Type B pancreatic cell (in vitro differentiated cells): ENCODE data around the gene DCDC1. TPM values are rescaled to one million over a fixed set of nuclear protein-coding genes. Genes with fewer than 3 reads are reported as not detected.

Experiments used
- DNase-seq: peaks from one replicate; pipeline ENCODE4 v3.0.0; 2021; ENCODE audit warnings: mixed read lengths; ENCODE audit not compliant: unreplicated experiment; ENCODE audit errors: extremely low spot score
- H3K27ac Mint-ChIP-seq: 2 replicates; pipeline ENCODE4 v1.8.0; 2021; ENCODE audit warnings: mild to moderate bottlenecking, mixed read lengths
- H3K27me3 Mint-ChIP-seq: 2 replicates; pipeline ENCODE4 v1.8.0; 2021; ENCODE audit warnings: mixed read lengths
- H3K36me3 Mint-ChIP-seq: 2 replicates; pipeline ENCODE4 v1.8.0; 2021; ENCODE audit warnings: mixed read lengths
- H3K4me1 Mint-ChIP-seq: one replicate; pipeline ENCODE4 v1.8.0; 2021; ENCODE audit warnings: mixed read lengths; ENCODE audit not compliant: unreplicated experiment
- H3K4me3 Mint-ChIP-seq: 2 replicates; pipeline ENCODE4 v1.8.0; 2021; ENCODE audit warnings: mild to moderate bottlenecking, mixed read lengths
- H3K9me3 Mint-ChIP-seq: 2 replicates; pipeline ENCODE4 v1.8.0; 2021; ENCODE audit warnings: mixed read lengths
- total RNA-seq: library from RNA; stranded (reverse); gene quantifications from 2 replicates; pipeline ENCODE4 v1.2.1, GENCODE V29; 2021; ENCODE audit warnings: low replicate concordance
- TF ChIP-seq, protein P1 (sequence below): fragments of 200-600 bp; sonication (generic); conservative IDR thresholded peaks from 2 replicates; pipeline ENCODE4 v1.5.0; 2021; ENCODE audit warnings: antibody characterized with exemption, mild to moderate bottlenecking

DCDC1 gene
- total RNA-seq, 1 donor from 2014 or later: 4.8 TPM

DNA sequence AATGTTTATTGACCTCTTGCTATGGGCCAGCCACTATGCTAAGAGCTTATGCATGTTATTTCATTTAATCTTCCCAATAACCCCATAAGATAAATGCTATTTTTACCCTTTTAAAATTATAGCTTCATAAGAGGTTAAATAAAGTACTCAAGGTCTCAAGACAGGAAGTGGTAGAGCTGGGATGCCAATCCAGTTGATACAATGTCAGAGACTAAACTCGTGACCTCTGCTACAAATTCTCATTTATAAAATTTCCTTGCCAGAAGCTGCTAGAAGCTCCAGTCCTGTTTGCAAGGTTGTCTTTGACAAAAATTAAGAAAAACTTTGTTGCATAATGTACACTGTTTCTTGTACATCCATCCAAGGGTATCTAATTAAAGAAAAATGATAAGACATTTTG, 517.4 kb downstream of the DCDC1 start:
- H3K4me3 Mint-ChIP-seq: no peak overlapping the region
- peaks cover 54% of the 10 kb centered on the region for H3K4me1 Mint-ChIP-seq
- H3K36me3 Mint-ChIP-seq: no peaks in the 10 kb centered on the region
- TF ChIP-seq, protein P1, sequence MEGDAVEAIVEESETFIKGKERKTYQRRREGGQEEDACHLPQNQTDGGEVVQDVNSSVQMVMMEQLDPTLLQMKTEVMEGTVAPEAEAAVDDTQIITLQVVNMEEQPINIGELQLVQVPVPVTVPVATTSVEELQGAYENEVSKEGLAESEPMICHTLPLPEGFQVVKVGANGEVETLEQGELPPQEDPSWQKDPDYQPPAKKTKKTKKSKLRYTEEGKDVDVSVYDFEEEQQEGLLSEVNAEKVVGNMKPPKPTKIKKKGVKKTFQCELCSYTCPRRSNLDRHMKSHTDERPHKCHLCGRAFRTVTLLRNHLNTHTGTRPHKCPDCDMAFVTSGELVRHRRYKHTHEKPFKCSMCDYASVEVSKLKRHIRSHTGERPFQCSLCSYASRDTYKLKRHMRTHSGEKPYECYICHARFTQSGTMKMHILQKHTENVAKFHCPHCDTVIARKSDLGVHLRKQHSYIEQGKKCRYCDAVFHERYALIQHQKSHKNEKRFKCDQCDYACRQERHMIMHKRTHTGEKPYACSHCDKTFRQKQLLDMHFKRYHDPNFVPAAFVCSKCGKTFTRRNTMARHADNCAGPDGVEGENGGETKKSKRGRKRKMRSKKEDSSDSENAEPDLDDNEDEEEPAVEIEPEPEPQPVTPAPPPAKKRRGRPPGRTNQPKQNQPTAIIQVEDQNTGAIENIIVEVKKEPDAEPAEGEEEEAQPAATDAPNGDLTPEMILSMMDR: no peak
- DNase-seq: no peak
- H3K9me3 Mint-ChIP-seq: peaks cover 20% of the 10 kb centered on the region
- no peak overlapping the region for H3K27ac Mint-ChIP-seq
- H3K27me3 Mint-ChIP-seq: no peaks in the 10 kb centered on the region

DNA sequence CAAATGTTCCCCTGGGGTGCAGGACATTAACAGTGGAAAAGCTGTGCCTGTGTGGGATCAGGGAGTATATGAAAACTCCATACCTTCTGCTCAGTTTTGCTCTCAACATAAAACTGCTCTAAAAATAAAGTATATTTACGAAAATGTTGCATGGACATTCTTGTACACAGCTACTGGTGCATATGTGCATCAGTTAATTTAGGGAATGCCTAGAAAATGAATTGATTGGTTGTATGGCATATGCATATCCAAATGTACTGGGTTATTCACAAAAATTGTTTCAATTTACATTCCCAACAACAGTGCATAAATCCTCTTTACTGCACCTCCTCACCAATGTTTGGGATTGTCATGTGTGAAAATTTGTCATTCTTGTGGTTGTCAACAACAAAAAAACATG, 532.3 kb downstream of the DCDC1 start:
- H3K36me3 Mint-ChIP-seq: no peaks in the 10 kb centered on the region
- peaks cover 23% of the 10 kb centered on the region for H3K9me3 Mint-ChIP-seq
- peaks cover 3% of the 10 kb centered on the region for H3K27me3 Mint-ChIP-seq
- no peak for DNase-seq
- no peak overlapping the region for H3K27ac Mint-ChIP-seq
- H3K4me3 Mint-ChIP-seq: no peak overlapping the region
- TF ChIP-seq, protein P1: no peak
- H3K4me1 Mint-ChIP-seq: no peaks in the 10 kb centered on the region

DNA sequence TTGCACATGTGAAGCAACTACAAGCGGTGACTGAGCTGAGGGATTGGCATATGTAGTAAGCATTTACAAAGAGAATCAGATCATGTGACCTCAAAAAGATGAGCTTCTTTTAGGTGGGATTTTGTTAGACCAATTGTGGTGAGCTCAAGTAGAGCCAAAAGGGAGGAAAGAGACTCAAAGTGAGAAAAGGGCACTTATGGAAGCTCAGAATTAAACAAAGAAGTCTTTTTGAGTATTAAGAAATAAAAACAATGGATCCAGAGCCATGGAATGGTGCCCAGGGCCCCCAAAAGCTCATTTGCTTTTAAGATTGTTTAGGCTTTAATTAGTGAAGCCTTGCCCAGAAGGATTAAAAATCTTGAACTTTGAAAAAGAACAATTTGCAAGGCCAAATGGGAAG, 536.7 kb downstream of the DCDC1 start:
- Mint-ChIP-seq H3K9me3 (peaks cover 17% of the 10 kb centered on the region), H3K27me3 (no peaks in the 10 kb centered on the region), H3K36me3 (no peaks in the 10 kb centered on the region), H3K4me3 (no peak overlapping the region), H3K4me1 (peaks cover 5% of the 10 kb centered on the region), H3K27ac (no peak overlapping the region)
- TF ChIP-seq, protein P1: no peak
- DNase-seq: no peak

DNA sequence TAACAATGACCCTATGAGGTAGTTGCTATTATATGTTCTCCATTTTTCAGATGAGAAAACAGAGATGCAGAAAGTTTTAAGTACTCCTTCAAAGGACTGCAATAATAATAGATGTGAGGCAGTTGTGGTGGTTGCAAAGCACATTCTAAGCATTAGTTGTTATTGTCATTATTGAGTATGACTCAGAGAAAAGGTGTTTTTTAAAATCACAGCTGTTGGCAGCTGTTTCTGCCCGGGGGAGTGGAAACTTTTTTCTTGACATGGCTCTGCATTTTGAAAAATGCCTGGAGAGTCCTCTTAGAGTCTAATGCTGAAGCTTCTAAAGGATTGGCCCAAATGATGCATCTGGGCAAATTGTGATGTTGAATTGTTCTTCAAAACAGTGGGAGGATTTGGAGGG, 538.9 kb downstream of the DCDC1 start:
- no peak overlapping the region for H3K27ac Mint-ChIP-seq
- TF ChIP-seq, protein P1: no peak

GRCh38 chr11:30826911-30827310, 542.6 kb downstream of the DCDC1 start:
- DNase-seq: no peak
- Mint-ChIP-seq H3K9me3 (no peaks in the 10 kb centered on the region), H3K27ac (no peak overlapping the region), H3K4me1 (peaks cover 8% of the 10 kb centered on the region), H3K36me3 (no peaks in the 10 kb centered on the region), H3K27me3 (no peaks in the 10 kb centered on the region), H3K4me3 (no peak overlapping the region)
- TF ChIP-seq, protein P1: no peak

More for the DNA sequence above, 538.9 kb downstream of the DCDC1 start:
- no peak overlapping the region for H3K4me3 Mint-ChIP-seq
- peaks cover 5% of the 10 kb centered on the region for H3K4me1 Mint-ChIP-seq
- DNase-seq: no peak
- no peaks in the 10 kb centered on the region for H3K36me3 Mint-ChIP-seq
- H3K27me3 Mint-ChIP-seq: no peaks in the 10 kb centered on the region
- H3K9me3 Mint-ChIP-seq: peaks cover 6% of the 10 kb centered on the region

GRCh38 chr11:30825723-30826122, 543.8 kb downstream of the DCDC1 start:
- Mint-ChIP-seq H3K4me3 (no peak overlapping the region), H3K27me3 (no peaks in the 10 kb centered on the region), H3K9me3 (no peaks in the 10 kb centered on the region), H3K36me3 (no peaks in the 10 kb centered on the region), H3K27ac (no peak overlapping the region), H3K4me1 (peaks cover 11% of the 10 kb centered on the region)
- DNase-seq: no peak
- TF ChIP-seq, protein P1: no peak
